K562 (cell line): ENCODE results near the gene FGD6. TPM values are rescaled to one million over a fixed set of nuclear protein-coding genes. Genes with fewer than 3 reads are reported as not detected.

Experiments used
- CBFA2T2 ChIP-seq: fragments of 450-650 bp; conservative IDR thresholded peaks from 2 replicates; pipeline ENCODE4 v1.6.1; 2017; ENCODE audit warnings: mild to moderate bottlenecking
- CBFA2T3 ChIP-seq: fragments of 450-650 bp; IDR thresholded peaks from 2 replicates; pipeline ENCODE4 v1.6.1; 2017
- CEBPG ChIP-seq, 3 experiments: fragments of 200-800 bp in 1 of 3; sonication (Bioruptor generic) in 1 of 3; sonication (generic) in 1 of 3; formaldehyde crosslinking in 1 of 3; IDR thresholded peaks in 2 of 3; conservative IDR thresholded peaks in 1 of 3; 2 replicates each; pipeline versions ENCODE4 v1.6.1 to v1.8.0; 2016 to 2022; ENCODE audit warnings: missing compliant biosample characterization in 2 of 3, missing genetic modification characterization in 2 of 3, mild to moderate bottlenecking in 1 of 3, missing genetic modification reagents in 1 of 3
- CREM ChIP-seq: IDR thresholded peaks from 2 replicates; pipeline ENCODE4 v1.6.1; 2014; ENCODE audit warnings: antibody characterized with exemption, low read depth
- FOS ChIP-seq: IDR thresholded peaks from 3 replicates; pipeline ENCODE4 v1.6.1; 2011; ENCODE audit not compliant: insufficient read length; ENCODE audit errors: extremely low read depth
- FOSL1 ChIP-seq: fragments of 200-800 bp; sonication (Bioruptor generic); conservative IDR thresholded peaks from 2 replicates; pipeline ENCODE4 v1.6.1; 2016; ENCODE audit warnings: missing genetic modification characterization, missing compliant biosample characterization
- LEF1 ChIP-seq: fragments of 450-650 bp; IDR thresholded peaks from 2 replicates; pipeline ENCODE4 v1.6.1; 2016; ENCODE audit warnings: mild to moderate bottlenecking
- NCOR1 ChIP-seq: fragments of 450-650 bp; IDR thresholded peaks from 2 replicates; pipeline ENCODE4 v1.6.1; 2016; ENCODE audit warnings: mild to moderate bottlenecking, moderate library complexity
- NFIC ChIP-seq: fragments of 450-650 bp; IDR thresholded peaks from 2 replicates; pipeline ENCODE4 v1.6.1; 2017; ENCODE audit warnings: mild to moderate bottlenecking, inconsistent platforms
- SAP30 ChIP-seq: fragments of 200-600 bp; sonication (generic); IDR thresholded peaks from 2 replicates; pipeline ENCODE4 v1.6.1; 2012; ENCODE audit warnings: borderline replicate concordance, low read depth, mild to moderate bottlenecking, moderate library complexity, low read length, control low read depth, inconsistent platforms; ENCODE audit not compliant: insufficient read depth, poor library complexity, severe bottlenecking
- SMARCA4 ChIP-seq: fragments of 450-650 bp; IDR thresholded peaks from 2 replicates; pipeline ENCODE4 v1.6.1; 2016
- STAT5A ChIP-seq: IDR thresholded peaks from 2 replicates; pipeline ENCODE4 v1.6.1; 2012; ENCODE audit warnings: low read length, inconsistent platforms, borderline replicate concordance
- THAP7 ChIP-seq: fragments of 250-450 bp; sonication (Bioruptor Pico); IDR thresholded peaks from 2 replicates; pipeline ENCODE4 v1.5.0; 2021
- U2AF1 ChIP-seq: fragments of 200-400 bp; formaldehyde crosslinking; optimal IDR thresholded peaks from 2 replicates; pipeline ENCODE3; 2017; ENCODE audit warnings: mild to moderate bottlenecking, low read depth, low read length, moderate library complexity
- ZEB2 ChIP-seq: fragments of 450-650 bp; IDR thresholded peaks from 2 replicates; pipeline ENCODE4 v1.6.1; 2016
- ZNF592 ChIP-seq: fragments of 450-650 bp; IDR thresholded peaks from 2 replicates; pipeline ENCODE4 v1.6.1; 2017; ENCODE audit warnings: antibody characterized with exemption, mild to moderate bottlenecking
- polyA plus RNA-seq, 8 experiments: library from polyadenylated mRNA; depleted of rRNA in 4 of 8; stranded (reverse) in 5 of 8; unstranded in 3 of 8; fragments of >200 nt; fragmentation: Nextera tagmentation in 2 of 8; fragmentation: Illumina TruSeq in 1 of 8; extraction: Ambion mirVana in 2 of 8; extraction: Trizol in 1 of 8; gene quantifications; 2 replicates each; pipeline versions ENCODE4 v1.2.1 to v1.2.3, GENCODE V29; 2011 to 2014; ENCODE audit warnings: inconsistent platforms in 1 of 8, missing spikeins in 1 of 8
- total RNA-seq, 7 experiments: library from RNA; depleted of rRNA in 6 of 7; stranded (reverse); fragments of >200 nt in 6 of 7; fragmentation: Illumina TruSeq in 2 of 7; extraction: Trizol in 2 of 7; gene quantifications; 2 replicates each; pipeline versions ENCODE4 v1.2.1 to v1.2.3, GENCODE V29; 2011 to 2021; ENCODE audit warnings: low replicate concordance in 1 of 7
- TF ChIP-seq, protein P1 (sequence below), 2 experiments: fragments of 450-650 bp in 1 of 2; sonication (generic) in 1 of 2; formaldehyde crosslinking in 1 of 2; IDR thresholded peaks in 1 of 2; conservative IDR thresholded peaks in 1 of 2; 2 replicates each; pipeline versions ENCODE4 v1.6.1 to v1.8.1; 2016 to 2023; ENCODE audit warnings: mild to moderate bottlenecking in 2 of 2, moderate library complexity in 2 of 2, inconsistent platforms in 1 of 2, missing genetic modification reagents in 1 of 2
- TF ChIP-seq, protein P2 (sequence below): fragments of 450-650 bp; IDR thresholded peaks from 2 replicates; pipeline ENCODE4 v1.7.1; 2018; ENCODE audit warnings: mild to moderate bottlenecking, low read depth; ENCODE audit not compliant: partially characterized antibody

Gene FGD6
- total and polyA plus RNA-seq, 9 of the 15 experiments (the other 6 are each of a cell fraction or from before 2014, with no cell fraction given) = 1.5 to 11.1 (median 5.8) TPM

GRCh38 chr12:95169368-95169767 lies 47.9 kb downstream of the FGD6 start (continued):
- TF ChIP-seq FOS (peak; percentile 25), CEBPG (CRISPR knock-in tag; IDR thresholded peaks at IDR 0.05) (no peak), CEBPG (tag; conservative IDR thresholded peaks at IDR 0.05 in 1 of 2, IDR thresholded peaks at IDR 0.05 in 1 of 2) (no peak), SAP30 (no peak), ZEB2 (0 out of 2 replicates have a peak, but pooled peaks have one; percentile 12), NFIC (0 out of 2 replicates have a peak, but pooled peaks have one; percentile 10), STAT5A (0 out of 2 replicates have a peak, but pooled peaks have one; percentile 14), FOSL1 (peak; percentile 85), U2AF1 (no peak), SMARCA4 (peak; percentile 85), CREM (peak; percentile 14; the same call in 1 of the 2 replicates), THAP7 (CRISPR knock-in tag) (no peak), CBFA2T3 (peak; percentile 82), ZNF592 (0 out of 2 replicates have a peak, but pooled peaks have one; percentile 20), LEF1 (0 out of 2 replicates have a peak, but pooled peaks have one; percentile 16), NCOR1 (peak; percentile 55), CBFA2T2 (peak; percentile 58)
- TF ChIP-seq, protein P1, sequence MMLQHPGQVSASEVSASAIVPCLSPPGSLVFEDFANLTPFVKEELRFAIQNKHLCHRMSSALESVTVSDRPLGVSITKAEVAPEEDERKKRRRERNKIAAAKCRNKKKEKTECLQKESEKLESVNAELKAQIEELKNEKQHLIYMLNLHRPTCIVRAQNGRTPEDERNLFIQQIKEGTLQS (IDR thresholded peaks at IDR 0.05) = peak; percentile 57
- TF ChIP-seq, protein P1 (CRISPR knock-in tag; conservative IDR thresholded peaks at IDR 0.05) = no peak
- TF ChIP-seq, protein P2, sequence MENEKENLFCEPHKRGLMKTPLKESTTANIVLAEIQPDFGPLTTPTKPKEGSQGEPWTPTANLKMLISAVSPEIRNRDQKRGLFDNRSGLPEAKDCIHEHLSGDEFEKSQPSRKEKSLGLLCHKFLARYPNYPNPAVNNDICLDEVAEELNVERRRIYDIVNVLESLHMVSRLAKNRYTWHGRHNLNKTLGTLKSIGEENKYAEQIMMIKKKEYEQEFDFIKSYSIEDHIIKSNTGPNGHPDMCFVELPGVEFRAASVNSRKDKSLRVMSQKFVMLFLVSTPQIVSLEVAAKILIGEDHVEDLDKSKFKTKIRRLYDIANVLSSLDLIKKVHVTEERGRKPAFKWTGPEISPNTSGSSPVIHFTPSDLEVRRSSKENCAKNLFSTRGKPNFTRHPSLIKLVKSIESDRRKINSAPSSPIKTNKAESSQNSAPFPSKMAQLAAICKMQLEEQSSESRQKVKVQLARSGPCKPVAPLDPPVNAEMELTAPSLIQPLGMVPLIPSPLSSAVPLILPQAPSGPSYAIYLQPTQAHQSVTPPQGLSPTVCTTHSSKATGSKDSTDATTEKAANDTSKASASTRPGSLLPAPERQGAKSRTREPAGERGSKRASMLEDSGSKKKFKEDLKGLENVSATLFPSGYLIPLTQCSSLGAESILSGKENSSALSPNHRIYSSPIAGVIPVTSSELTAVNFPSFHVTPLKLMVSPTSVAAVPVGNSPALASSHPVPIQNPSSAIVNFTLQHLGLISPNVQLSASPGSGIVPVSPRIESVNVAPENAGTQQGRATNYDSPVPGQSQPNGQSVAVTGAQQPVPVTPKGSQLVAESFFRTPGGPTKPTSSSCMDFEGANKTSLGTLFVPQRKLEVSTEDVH = no peak
